GM21360 (cell line): ENCODE data around the gene FSTL3.

ENCODE experiments used
- ATAC-seq: cut with Tn5 transposase; IDR thresholded peaks from one replicate; pipeline ENCODE4 v1.9.1; 2021; ENCODE audit warnings: mild to moderate bottlenecking, moderate library complexity; ENCODE audit not compliant: unreplicated experiment

FSTL3 gene

GRCh38 chr19:644789-645188 lies 31.4 kb upstream of the FSTL3 start:
- no peak for ATAC-seq

GRCh38 chr19:645912-646778 lies 30.0 kb upstream of the FSTL3 start:
- ATAC-seq: no peak

GRCh38 chr19:646779-647565 lies 29.2 kb upstream of the FSTL3 start:
- ATAC-seq: no peak

- no peak for ATAC-seq
These were observed 28.5 kb upstream of the FSTL3 start for GRCh38 chr19:647566-648284.

- ATAC-seq: no peak
These were observed 27.9 kb upstream of the FSTL3 start for GRCh38 chr19:648305-648704.

- no peak for ATAC-seq
These were observed 27.0 kb upstream of the FSTL3 start for GRCh38 chr19:648904-649801.

GRCh38 chr19:650121-650520 lies 26.1 kb upstream of the FSTL3 start:
- ATAC-seq: no peak

GRCh38 chr19:651114-651818 lies 24.9 kb upstream of the FSTL3 start:
- no peak for ATAC-seq

GRCh38 chr19:651991-652390 lies 24.2 kb upstream of the FSTL3 start:
- no peak for ATAC-seq

- no peak for ATAC-seq
These were observed 23.5 kb upstream of the FSTL3 start for GRCh38 chr19:652467-653389.

GRCh38 chr19:653425-653824 lies 22.8 kb upstream of the FSTL3 start:
- ATAC-seq: no peak

GRCh38 chr19:655691-656090 lies 20.5 kb upstream of the FSTL3 start:
- no peak for ATAC-seq

- no peak for ATAC-seq
These were observed 19.2 kb upstream of the FSTL3 start for GRCh38 chr19:656751-657559.

GRCh38 chr19:657611-658010 lies 18.6 kb upstream of the FSTL3 start:
- no peak for ATAC-seq

GRCh38 chr19:658059-658839 lies 17.9 kb upstream of the FSTL3 start:
- no peak for ATAC-seq

- ATAC-seq: no peak
These were observed 17.0 kb upstream of the FSTL3 start for GRCh38 chr19:658916-659839.
